HEK293T (cell line): Measurements from ENCODE around the gene C2CD4A.

Source experiments
- CTCF ChIA-PET: fragments of 350-600 bp; formaldehyde crosslinking; extraction: SDS; loops from one replicate; lab custom pipeline; 2021; ENCODE audit warnings: antibody characterized with exemption, inconsistent platforms; lab: Yijun Ruan, JAX
- POLR2A ChIA-PET: fragments of 350-600 bp; formaldehyde crosslinking; extraction: SDS; loops from one replicate; lab custom pipeline; 2020; ENCODE audit warnings: antibody characterized with exemption, inconsistent platforms; lab: Yijun Ruan, JAX
- DNase-seq: peaks from one replicate; pipeline ENCODE4 v3.0.0; 2012; ENCODE audit warnings: mixed read lengths; ENCODE audit errors: extremely low spot score
- ARNT ChIP-seq: fragments of 450-650 bp; IDR thresholded peaks from 2 replicates; pipeline ENCODE4 v1.6.1; 2017; ENCODE audit warnings: mild to moderate bottlenecking
- BHLHE40 ChIP-seq: fragments of 450-650 bp; IDR thresholded peaks from 2 replicates; pipeline ENCODE4 v1.6.1; 2016; ENCODE audit warnings: mild to moderate bottlenecking, moderate library complexity, borderline replicate concordance
- CTBP1 ChIP-seq: fragments of 450-650 bp; IDR thresholded peaks from 2 replicates; pipeline ENCODE4 v1.6.1; 2016; ENCODE audit warnings: borderline replicate concordance
- ELF4 ChIP-seq: fragments of 450-650 bp; IDR thresholded peaks from 2 replicates; pipeline ENCODE4 v1.6.1; 2017; ENCODE audit warnings: antibody characterized with exemption
- FOXA1 ChIP-seq: fragments of 450-650 bp; IDR thresholded peaks from 2 replicates; pipeline ENCODE4 v1.6.1; 2016; ENCODE audit warnings: mild to moderate bottlenecking
- FOXK2 ChIP-seq: fragments of 450-650 bp; IDR thresholded peaks from 2 replicates; pipeline ENCODE4 v1.6.1; 2016; ENCODE audit warnings: mild to moderate bottlenecking
- FOXM1 ChIP-seq: fragments of 450-650 bp; IDR thresholded peaks from 2 replicates; pipeline ENCODE4 v1.6.1; 2017; ENCODE audit warnings: mild to moderate bottlenecking, borderline replicate concordance
- HDGF ChIP-seq: fragments of 450-650 bp; IDR thresholded peaks from 2 replicates; pipeline ENCODE4 v1.6.1; 2017; ENCODE audit warnings: antibody characterized with exemption, borderline replicate concordance
- L3MBTL2 ChIP-seq: fragments of 450-650 bp; conservative IDR thresholded peaks from 2 replicates; pipeline ENCODE4 v1.6.1; 2016; ENCODE audit warnings: mild to moderate bottlenecking
- LEF1 ChIP-seq: fragments of 450-650 bp; IDR thresholded peaks from 2 replicates; pipeline ENCODE4 v1.6.1; 2017; ENCODE audit warnings: mild to moderate bottlenecking, borderline replicate concordance
- NFRKB ChIP-seq: fragments of 450-650 bp; IDR thresholded peaks from 2 replicates; pipeline ENCODE4 v1.6.1; 2016; ENCODE audit warnings: mild to moderate bottlenecking, moderate library complexity
- SP1 ChIP-seq: fragments of 450-650 bp; IDR thresholded peaks from 2 replicates; pipeline ENCODE4 v1.6.1; 2017
- SUZ12 ChIP-seq: fragments of 450-650 bp; IDR thresholded peaks from 2 replicates; pipeline ENCODE4 v1.6.1; 2016; ENCODE audit warnings: mild to moderate bottlenecking
- TARDBP ChIP-seq: fragments of 450-650 bp; IDR thresholded peaks from 2 replicates; pipeline ENCODE4 v1.6.1; 2016
- ZNF384 ChIP-seq: fragments of 450-650 bp; IDR thresholded peaks from 2 replicates; pipeline ENCODE4 v1.6.1; 2016
- TF ChIP-seq, protein P1 (sequence below): fragments of 450-650 bp; IDR thresholded peaks from 2 replicates; pipeline ENCODE4 v1.6.1; 2016

The C2CD4A gene

DNA sequence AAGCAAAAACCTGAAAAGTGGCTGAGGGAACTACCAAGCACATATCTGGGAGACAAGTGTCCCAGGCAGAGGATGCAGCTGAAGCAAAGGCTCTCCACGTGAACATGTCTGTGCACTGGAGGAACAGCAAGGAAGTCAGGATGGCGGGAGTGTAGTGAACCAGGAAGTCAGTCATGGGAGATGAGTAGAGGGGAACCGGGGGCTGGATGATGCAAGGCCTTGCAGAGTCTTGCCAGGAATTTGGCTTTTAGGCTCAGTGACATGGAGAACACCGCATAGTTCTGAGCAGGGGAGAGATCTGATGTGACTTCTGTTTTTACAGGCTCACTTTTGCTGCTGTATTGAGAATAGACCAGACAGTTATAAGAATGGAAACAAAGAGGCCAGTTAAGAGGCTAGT, 19.0 kb downstream of the C2CD4A start:
- ChIA-PET CTCF (no interaction called here), POLR2A (no interaction called here)
- no peak for TF ChIP-seq SP1
- no peak for TF ChIP-seq HDGF
- TF ChIP-seq, protein P1, sequence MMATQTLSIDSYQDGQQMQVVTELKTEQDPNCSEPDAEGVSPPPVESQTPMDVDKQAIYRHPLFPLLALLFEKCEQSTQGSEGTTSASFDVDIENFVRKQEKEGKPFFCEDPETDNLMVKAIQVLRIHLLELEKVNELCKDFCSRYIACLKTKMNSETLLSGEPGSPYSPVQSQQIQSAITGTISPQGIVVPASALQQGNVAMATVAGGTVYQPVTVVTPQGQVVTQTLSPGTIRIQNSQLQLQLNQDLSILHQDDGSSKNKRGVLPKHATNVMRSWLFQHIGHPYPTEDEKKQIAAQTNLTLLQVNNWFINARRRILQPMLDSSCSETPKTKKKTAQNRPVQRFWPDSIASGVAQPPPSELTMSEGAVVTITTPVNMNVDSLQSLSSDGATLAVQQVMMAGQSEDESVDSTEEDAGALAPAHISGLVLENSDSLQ = no peak
- no peak for TF ChIP-seq LEF1
- no peak for TF ChIP-seq L3MBTL2
- TF ChIP-seq ARNT = no peak
- no peak for TF ChIP-seq CTBP1
- TF ChIP-seq SUZ12 = no peak
- no peak for TF ChIP-seq BHLHE40
- no peak for TF ChIP-seq TARDBP
- TF ChIP-seq NFRKB = no peak
- TF ChIP-seq ELF4 = no peak
- TF ChIP-seq FOXA1 = no peak
- TF ChIP-seq FOXM1 = no peak
- no peak for TF ChIP-seq ZNF384
- TF ChIP-seq FOXK2 = no peak
- no peak for DNase-seq

DNA sequence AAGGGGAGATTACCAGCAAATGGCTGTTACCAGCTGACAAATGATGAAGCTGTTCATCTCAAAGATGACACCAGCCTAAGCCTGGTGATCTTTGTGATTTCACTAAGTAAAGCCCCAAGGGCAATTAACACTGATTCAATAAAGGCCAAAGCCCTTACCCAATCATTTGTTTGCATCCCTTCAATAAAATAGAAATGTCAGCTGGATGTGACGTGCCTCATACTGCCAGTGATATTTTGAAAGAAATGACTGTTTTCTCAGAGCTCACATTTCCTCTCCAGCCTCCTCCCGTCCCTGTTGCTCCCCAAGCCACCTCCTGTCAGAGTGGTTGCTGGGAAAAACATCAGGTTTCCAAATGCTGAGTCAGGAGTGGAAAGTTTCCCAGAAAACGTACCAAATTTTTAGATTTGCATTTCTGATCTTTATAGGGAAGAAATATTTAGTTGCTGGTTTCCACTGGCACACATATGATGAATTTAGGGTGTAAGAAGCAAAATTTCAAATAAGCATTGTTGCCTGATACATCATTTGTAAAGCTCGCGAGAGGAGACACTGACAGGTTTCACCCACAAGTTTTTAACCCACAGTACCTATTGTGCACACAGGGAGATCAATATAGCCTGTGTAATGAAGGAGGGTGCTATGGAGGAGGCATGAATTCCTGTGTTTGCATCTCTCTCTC, 21.0 kb downstream of the C2CD4A start:
- ChIA-PET CTCF (no interaction called here), POLR2A (no interaction called here)
- TF ChIP-seq ELF4 (no peak), FOXM1 (no peak)
- no peak for DNase-seq

DNA sequence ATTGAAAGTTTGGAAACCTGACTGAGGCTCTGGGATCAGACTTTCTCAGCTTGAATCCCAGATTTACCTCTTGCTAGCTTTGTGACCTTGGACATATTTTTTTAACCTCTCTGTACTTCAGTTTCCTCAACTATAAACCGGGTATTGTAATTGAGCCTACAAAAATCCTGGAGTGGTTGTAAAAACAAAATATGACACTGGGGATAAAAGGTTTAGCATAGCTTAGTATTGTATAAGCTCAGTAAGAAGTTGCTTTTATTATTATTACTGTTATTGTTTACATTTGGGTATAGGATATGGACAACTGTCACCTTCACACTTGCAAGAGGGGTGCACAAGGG, 21.5 kb downstream of the C2CD4A start:
- POLR2A ChIA-PET = no interaction called here
- no peak for DNase-seq
- CTCF ChIA-PET = no interaction called here
- TF ChIP-seq ZNF384 = no peak
- TF ChIP-seq ELF4 = no peak
- TF ChIP-seq ARNT = no peak
- no peak for TF ChIP-seq FOXM1
- no peak for TF ChIP-seq TARDBP
- TF ChIP-seq CTBP1 = no peak
- TF ChIP-seq, protein P1 = no peak
- TF ChIP-seq SUZ12 = no peak
- no peak for TF ChIP-seq BHLHE40
- no peak for TF ChIP-seq HDGF
- TF ChIP-seq L3MBTL2 = no peak
- no peak for TF ChIP-seq LEF1
- no peak for TF ChIP-seq NFRKB
- TF ChIP-seq FOXA1 = no peak
- no peak for TF ChIP-seq SP1

DNA sequence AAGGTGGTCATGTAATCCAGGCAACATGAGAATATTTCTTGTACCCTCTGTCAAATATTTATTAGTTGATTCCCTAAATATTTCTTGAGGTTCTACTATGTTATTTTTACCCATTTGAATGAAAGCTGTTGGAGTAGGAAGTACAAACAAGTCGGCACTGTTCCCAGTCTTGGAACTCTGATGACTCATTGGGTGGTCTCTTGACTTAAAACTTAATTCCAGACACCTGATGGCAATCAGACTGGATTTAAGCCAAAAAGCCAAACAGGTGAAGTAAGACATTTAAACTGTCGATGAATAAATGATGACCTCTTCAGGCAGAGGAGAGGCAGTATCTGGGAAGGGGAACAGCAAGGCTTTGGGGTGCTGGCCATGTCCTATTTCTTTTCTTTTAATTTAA, 22.8 kb downstream of the C2CD4A start:
- ChIA-PET POLR2A (no interaction called here), CTCF (no interaction called here)

DNA sequence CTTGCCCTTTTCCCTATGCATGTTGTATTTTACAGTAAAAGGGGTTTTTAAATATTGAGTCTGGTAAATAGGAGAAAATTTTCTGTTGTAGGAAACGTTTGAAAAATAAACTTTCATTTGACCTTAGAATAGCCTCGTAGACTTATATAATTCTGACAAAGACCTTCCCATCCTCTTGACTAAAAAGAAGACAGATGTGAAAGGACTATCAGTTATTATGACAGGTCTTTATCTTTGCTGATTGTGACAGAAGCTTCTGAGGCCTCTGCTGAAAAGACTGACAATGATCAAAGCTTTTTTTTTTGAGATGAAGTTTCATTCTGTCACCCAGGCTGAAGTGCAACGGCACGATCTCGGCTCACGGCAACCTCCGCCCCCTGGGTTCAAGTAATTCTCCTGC, 24.2 kb downstream of the C2CD4A start:
- CTCF ChIA-PET = no interaction called here
- POLR2A ChIA-PET = no interaction called here
- TF ChIP-seq SP1 (no peak), TARDBP (no peak), FOXM1 (no peak), SUZ12 (no peak), FOXA1 (no peak), HDGF (no peak), ARNT (no peak), L3MBTL2 (no peak), ELF4 (no peak), CTBP1 (no peak), LEF1 (no peak), NFRKB (no peak), ZNF384 (no peak)
- TF ChIP-seq, protein P1 = no peak
- DNase-seq = no peak

More for the DNA sequence above, 22.8 kb downstream of the C2CD4A start:
- TF ChIP-seq ELF4 (no peak), TARDBP (no peak), SP1 (no peak), LEF1 (no peak), HDGF (no peak), FOXK2 (no peak), SUZ12 (no peak)
- TF ChIP-seq, protein P1 = no peak
- DNase-seq = no peak

DNA sequence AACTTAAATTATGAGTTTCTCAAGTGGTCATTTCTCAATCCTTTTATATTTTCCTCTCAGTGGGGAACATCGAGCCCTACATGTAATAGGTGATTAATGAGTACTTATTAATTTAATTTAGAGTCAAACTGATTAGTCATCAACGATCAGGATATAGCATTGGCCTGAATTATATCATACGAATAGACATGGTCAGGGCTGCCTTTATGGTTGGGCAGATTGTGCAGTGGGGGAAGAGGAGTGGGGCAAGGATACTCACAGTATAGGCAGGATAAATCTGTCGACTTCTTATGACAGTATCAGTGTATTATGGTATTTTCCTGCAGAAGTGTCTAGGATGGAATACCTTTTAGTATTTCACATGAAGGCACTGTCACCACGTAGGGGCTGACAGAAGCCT, 27.0 kb downstream of the C2CD4A start:
- no peak for DNase-seq
- TF ChIP-seq FOXA1 = no peak
- no peak for TF ChIP-seq FOXM1
- no peak for TF ChIP-seq NFRKB
- TF ChIP-seq HDGF = no peak
- TF ChIP-seq, protein P1 = no peak
- no peak for TF ChIP-seq SP1
- TF ChIP-seq LEF1 = no peak
- TF ChIP-seq SUZ12 = no peak
- TF ChIP-seq ZNF384 = no peak
- no peak for TF ChIP-seq ELF4
- no peak for TF ChIP-seq FOXK2
- TF ChIP-seq TARDBP = no peak
- no peak for TF ChIP-seq ARNT
- ChIA-PET POLR2A (no interaction called here), CTCF (no interaction called here)
